Left lung (tissue), 10 donors: ENCODE results near the gene CNTRL. TPM values are rescaled to one million over a fixed set of nuclear protein-coding genes. Genes with fewer than 3 reads are reported as not detected.
"Not testable (repeated sequence)": the region's sequence is repeated elsewhere in the genome, so short reads cannot be mapped to it uniquely, and the experiment has no call there.

Experiments used
- ATAC-seq: fragments of 200-7000 bp; cut with Tn5 transposase; one replicate; pipeline ENCODE4 v1.9.1; 2020; ENCODE audit warnings: moderate library complexity
- DNase-seq, 4 donors: peaks; one replicate each; pipeline ENCODE4 v3.0.0-alpha.2; 2013 to 2020
- H3K27ac ChIP-seq, 2 donors: fragments of 200-600 bp; sonication (generic) in 1 of 2; one replicate each; pipeline versions ENCODE4 v1.5.0 to v1.8.0; 2020 to 2021
- H3K27me3 ChIP-seq, 2 donors: fragments of 200-600 bp; sonication (generic) in 1 of 2; one replicate each; pipeline versions ENCODE4 v1.5.0 to v1.8.0; 2020 to 2021
- H3K36me3 ChIP-seq, 2 donors: fragments of 200-600 bp; sonication (generic) in 1 of 2; one replicate each; pipeline versions ENCODE4 v1.5.0 to v1.8.0; 2020 to 2021
- H3K4me1 ChIP-seq, 2 donors: fragments of 200-600 bp; one replicate each; pipeline ENCODE4 v1.8.0; 2021
- H3K4me3 ChIP-seq, 2 donors: fragments of 200-600 bp; sonication (generic) in 1 of 2; one replicate each; pipeline versions ENCODE4 v1.5.0 to v1.8.0; 2020 to 2021; ENCODE audit warnings: mild to moderate bottlenecking in 1 of 2
- H3K9me3 ChIP-seq, 2 donors: fragments of 200-600 bp; sonication (generic) in 1 of 2; one replicate each; pipeline versions ENCODE4 v1.5.0 to v1.8.0; 2020 to 2021
- intact Hi-C, 2 donors: fragments of 100-400 bp; cut with DNase I; formaldehyde crosslinking; loops; one replicate each; pipeline versions ENCODE4 v1.11.2 to v1.14.2; 2022
- polyA plus RNA-seq, 6 donors: library from polyadenylated mRNA; unstranded; fragments of 120-200 nt; gene quantifications; one replicate each; pipeline ENCODE4 v1.2.1, GENCODE V29; 2013; ENCODE audit not compliant: insufficient read length in 6 of 6
- total RNA-seq, 2 donors: library from RNA; stranded (reverse); fragmentation: NEBNext Ultra II Directional; extraction: Animal tissue kit (Norgen Biotek cat#: 25700); gene quantifications; one replicate each; pipeline ENCODE4 v1.2.1, GENCODE V29; 2021
- TF ChIP-seq, protein P1 (sequence below), 2 donors: fragments of 200-600 bp; sonication (generic) in 1 of 2; IDR thresholded peaks; one replicate each; pipeline versions ENCODE4 v1.5.0 to v1.8.0; 2021; ENCODE audit warnings: antibody characterized with exemption in 2 of 2
- donor health status: DM: no; HTN: yes; CAD: no.
- donor health status: DM: no; HTN: no; CAD: no.

The CNTRL gene
- total and polyA plus RNA-seq, 8 donors: 13.6 to 67.6 (median 51.6) TPM

DNA sequence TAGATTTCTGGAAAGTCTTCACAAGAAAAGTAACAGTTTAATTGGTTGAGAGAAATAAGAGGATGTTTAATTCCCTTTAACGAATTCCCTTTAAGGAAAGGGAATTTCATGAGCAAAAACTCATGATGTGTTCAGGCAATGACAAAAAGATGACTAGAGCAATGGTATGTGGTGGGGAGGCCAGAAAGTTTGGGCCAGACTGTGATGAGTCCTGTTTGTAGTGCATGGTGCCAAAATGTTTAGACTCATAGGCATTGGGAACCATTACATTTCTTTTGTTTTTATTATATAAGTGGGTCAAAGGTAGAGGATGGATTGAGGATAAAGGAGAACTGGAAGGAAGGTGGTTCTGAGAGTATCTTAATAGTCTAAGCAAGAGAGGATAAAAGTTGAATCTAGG lies 10.9 kb downstream of the CNTRL start:
- no peak for ATAC-seq
- Histone ChIP-seq H3K4me3 (no peak overlapping the region), H3K27me3 (no peaks in the 10 kb centered on the region), H3K36me3 (peaks cover 0 to 37% of the 10 kb centered on the region in 2 donors), H3K4me1 (peaks cover 0 to 11% of the 10 kb centered on the region in 2 donors), H3K9me3 (no peaks in the 10 kb centered on the region), H3K27ac (no peak overlapping the region)
- intact Hi-C loops: no loop called here
- no peak for DNase-seq
- TF ChIP-seq, protein P1, sequence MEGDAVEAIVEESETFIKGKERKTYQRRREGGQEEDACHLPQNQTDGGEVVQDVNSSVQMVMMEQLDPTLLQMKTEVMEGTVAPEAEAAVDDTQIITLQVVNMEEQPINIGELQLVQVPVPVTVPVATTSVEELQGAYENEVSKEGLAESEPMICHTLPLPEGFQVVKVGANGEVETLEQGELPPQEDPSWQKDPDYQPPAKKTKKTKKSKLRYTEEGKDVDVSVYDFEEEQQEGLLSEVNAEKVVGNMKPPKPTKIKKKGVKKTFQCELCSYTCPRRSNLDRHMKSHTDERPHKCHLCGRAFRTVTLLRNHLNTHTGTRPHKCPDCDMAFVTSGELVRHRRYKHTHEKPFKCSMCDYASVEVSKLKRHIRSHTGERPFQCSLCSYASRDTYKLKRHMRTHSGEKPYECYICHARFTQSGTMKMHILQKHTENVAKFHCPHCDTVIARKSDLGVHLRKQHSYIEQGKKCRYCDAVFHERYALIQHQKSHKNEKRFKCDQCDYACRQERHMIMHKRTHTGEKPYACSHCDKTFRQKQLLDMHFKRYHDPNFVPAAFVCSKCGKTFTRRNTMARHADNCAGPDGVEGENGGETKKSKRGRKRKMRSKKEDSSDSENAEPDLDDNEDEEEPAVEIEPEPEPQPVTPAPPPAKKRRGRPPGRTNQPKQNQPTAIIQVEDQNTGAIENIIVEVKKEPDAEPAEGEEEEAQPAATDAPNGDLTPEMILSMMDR (IDR thresholded peaks at IDR 0.05): no peak

DNA sequence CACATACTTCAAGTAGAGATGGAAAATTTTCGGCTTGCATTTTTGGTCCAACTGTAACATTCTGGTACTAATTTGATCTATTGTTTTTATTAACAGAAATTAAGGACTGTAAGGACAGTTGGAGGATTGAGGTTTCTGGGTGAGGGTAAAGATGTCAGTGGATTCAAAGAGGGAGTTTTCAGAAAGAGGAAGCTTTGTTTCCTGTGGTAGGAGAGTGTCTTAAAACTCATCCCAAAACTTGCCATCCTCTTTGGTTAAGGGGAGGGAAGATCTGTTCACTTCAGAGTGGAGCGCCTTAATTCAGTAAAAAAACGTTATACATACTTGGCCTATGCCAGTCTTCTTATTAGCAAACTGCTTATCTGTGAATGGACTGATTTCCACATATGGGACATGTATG lies 13.8 kb downstream of the CNTRL start:
- ATAC-seq (no peak), DNase-seq (no peak)
- Histone ChIP-seq H3K4me1 (peaks cover 0 to 11% of the 10 kb centered on the region in 2 donors), H3K4me3 (no peak overlapping the region), H3K36me3 (peaks cover 0 to 20% of the 10 kb centered on the region in 2 donors), H3K27me3 (no peaks in the 10 kb centered on the region), H3K9me3 (no peaks in the 10 kb centered on the region), H3K27ac (peak overlapping the region in 1 of 2 donors; percentile 2)
- TF ChIP-seq, protein P1 (IDR thresholded peaks at IDR 0.05): no peak
- intact Hi-C loops: no loop called here

DNA sequence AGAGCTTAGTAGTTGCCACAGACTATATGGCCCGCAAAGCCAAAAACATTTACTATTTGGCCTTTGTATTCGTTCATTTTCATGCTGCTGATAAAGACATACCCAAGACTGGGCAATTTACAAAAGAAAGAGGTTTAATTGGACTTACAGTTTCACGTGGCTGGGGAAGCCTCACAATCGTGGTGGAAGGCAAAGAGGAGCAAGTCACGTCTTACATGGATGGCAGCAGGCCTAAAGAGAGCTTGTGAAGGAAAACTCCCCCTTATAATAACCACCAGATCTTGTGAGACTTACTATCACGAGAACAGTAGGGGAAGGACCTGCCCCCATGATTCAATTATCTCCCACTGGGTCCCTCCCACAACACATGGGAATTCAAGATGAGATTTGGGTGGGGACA lies 16.0 kb downstream of the CNTRL start:
- H3K27me3 ChIP-seq, H3K27ac ChIP-seq, H3K9me3 ChIP-seq, DNase-seq, intact Hi-C loops, ATAC-seq, H3K4me3 ChIP-seq: not testable (repeated sequence)
- H3K4me1 ChIP-seq: peaks cover 0 to 11% of the 10 kb centered on the region in 2 donors
- H3K36me3 ChIP-seq: peaks cover 0 to 24% of the 10 kb centered on the region in 2 donors

DNA sequence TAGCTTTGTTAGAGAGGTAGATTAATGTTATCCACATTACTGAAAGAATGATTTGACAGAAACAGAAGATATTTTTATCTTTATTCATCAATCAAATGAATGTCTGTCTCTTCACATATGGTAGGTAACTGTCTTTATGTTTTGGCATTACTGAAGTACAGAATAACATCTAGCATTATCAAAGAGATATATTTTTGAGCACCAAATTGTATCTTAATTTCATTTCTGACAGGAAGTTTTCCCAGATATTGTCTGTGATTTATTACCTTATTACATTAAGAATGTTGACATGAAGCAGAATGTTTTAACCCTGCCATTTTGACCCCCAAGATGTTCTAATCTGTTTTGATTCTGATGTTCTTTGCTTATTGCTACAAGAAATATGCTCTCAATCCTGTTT lies 20.3 kb downstream of the CNTRL start:
- Histone ChIP-seq H3K4me3 (no peak overlapping the region), H3K4me1 (no peaks in the 10 kb centered on the region), H3K36me3 (peaks cover 0 to 57% of the 10 kb centered on the region in 2 donors), H3K9me3 (no peaks in the 10 kb centered on the region), H3K27ac (no peak overlapping the region), H3K27me3 (no peaks in the 10 kb centered on the region)
- TF ChIP-seq, protein P1 (IDR thresholded peaks at IDR 0.05): no peak
- ATAC-seq: no peak
- DNase-seq: no peak
- intact Hi-C loops: no loop called here

GRCh38 chr9:121098567-121099198 lies 23.9 kb downstream of the CNTRL start:
- intact Hi-C loops: no loop called here
- Histone ChIP-seq H3K4me1 (no peaks in the 10 kb centered on the region), H3K36me3 (peaks cover 0 to 40% of the 10 kb centered on the region in 2 donors), H3K4me3 (no peak overlapping the region), H3K27ac (no peak overlapping the region), H3K27me3 (no peaks in the 10 kb centered on the region), H3K9me3 (peaks cover 0 to 2% of the 10 kb centered on the region in 2 donors)
- no peak for DNase-seq
- TF ChIP-seq, protein P1 (IDR thresholded peaks at IDR 0.05): no peak
- no peak for ATAC-seq

DNA sequence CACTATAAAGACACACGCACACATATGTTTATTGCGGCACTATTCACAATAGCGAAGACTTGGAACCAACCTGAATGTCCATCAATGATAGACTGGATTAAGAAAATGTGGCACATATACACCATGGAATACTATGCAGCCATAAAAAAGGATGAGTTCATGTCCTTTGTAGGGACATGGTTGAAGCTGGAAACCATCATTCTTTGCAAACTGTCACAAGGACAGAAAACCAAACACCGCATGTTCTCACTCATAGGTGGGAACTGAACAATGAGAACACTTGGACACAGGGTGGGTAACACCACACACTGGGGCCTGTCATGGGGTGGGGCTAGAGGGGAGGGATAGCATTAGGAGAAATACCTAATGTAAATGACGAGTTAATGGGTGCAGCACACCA lies 29.3 kb downstream of the CNTRL start:
- H3K4me3 ChIP-seq, ATAC-seq, H3K36me3 ChIP-seq, H3K27ac ChIP-seq, H3K9me3 ChIP-seq, H3K27me3 ChIP-seq, DNase-seq, intact Hi-C loops: not testable (repeated sequence)
- H3K4me1 ChIP-seq: peaks cover 0 to 27% of the 10 kb centered on the region in 2 donors
